ENCODE data around the gene GPAT2. TPM values are rescaled to one million over a fixed set of nuclear protein-coding genes. Genes with fewer than 3 reads are reported as not detected.
A peak's percentile ranks its signal among the peaks of the same experiment; 100 is the strongest.
"Not testable (repeated sequence)": the region's sequence is repeated elsewhere in the genome, so short reads cannot be mapped to it uniquely, and the experiment has no call there.

The GPAT2 gene
- total RNA-seq, 4 donors from 2014 or later: 1.2 to 7.5 (median 2.6) TPM

DNA sequence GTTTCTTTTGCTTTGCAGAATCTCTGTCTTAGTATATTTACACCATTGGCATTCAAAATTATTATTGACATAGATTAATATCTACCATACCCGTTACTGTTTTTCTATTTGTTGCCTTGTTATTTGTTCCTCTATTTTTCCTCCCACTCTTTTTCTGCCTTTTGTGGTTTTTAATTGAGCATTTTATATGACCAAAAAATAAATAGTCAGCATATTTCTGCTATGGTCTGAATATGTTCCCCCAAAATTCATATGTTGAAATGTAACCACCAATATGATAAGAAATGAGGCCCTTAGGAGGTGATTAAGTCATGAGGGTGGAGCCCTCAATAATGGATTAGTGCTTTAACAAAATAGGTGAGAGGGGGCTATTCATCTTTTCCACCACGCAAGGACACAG, 46.3 kb upstream of the GPAT2 start:
- DNase-seq: no peak
- WGBS, 2 donors: 94 to 96% methylated on average over 2 of the region's 2 CpGs
- Histone ChIP-seq H3K27me3 (no peaks in the 10 kb centered on the region), H3K4me3 (replicated peaks in 1 of 3) (no peak overlapping the region), H3K27ac (no peak overlapping the region), H3K4me1 (peaks cover 0 to 4% of the 10 kb centered on the region in 2 donors), H3K9me3 (no peaks in the 10 kb centered on the region), H3K36me3 (no peaks in the 10 kb centered on the region)
- TF ChIP-seq, protein P1, sequence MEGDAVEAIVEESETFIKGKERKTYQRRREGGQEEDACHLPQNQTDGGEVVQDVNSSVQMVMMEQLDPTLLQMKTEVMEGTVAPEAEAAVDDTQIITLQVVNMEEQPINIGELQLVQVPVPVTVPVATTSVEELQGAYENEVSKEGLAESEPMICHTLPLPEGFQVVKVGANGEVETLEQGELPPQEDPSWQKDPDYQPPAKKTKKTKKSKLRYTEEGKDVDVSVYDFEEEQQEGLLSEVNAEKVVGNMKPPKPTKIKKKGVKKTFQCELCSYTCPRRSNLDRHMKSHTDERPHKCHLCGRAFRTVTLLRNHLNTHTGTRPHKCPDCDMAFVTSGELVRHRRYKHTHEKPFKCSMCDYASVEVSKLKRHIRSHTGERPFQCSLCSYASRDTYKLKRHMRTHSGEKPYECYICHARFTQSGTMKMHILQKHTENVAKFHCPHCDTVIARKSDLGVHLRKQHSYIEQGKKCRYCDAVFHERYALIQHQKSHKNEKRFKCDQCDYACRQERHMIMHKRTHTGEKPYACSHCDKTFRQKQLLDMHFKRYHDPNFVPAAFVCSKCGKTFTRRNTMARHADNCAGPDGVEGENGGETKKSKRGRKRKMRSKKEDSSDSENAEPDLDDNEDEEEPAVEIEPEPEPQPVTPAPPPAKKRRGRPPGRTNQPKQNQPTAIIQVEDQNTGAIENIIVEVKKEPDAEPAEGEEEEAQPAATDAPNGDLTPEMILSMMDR (IDR thresholded peaks at IDR 0.05): no peak
- TF ChIP-seq POLR2A (IDR thresholded peaks at IDR 0.05): no peak
- intact Hi-C loops (cut with DNase I): no loop called here

DNA sequence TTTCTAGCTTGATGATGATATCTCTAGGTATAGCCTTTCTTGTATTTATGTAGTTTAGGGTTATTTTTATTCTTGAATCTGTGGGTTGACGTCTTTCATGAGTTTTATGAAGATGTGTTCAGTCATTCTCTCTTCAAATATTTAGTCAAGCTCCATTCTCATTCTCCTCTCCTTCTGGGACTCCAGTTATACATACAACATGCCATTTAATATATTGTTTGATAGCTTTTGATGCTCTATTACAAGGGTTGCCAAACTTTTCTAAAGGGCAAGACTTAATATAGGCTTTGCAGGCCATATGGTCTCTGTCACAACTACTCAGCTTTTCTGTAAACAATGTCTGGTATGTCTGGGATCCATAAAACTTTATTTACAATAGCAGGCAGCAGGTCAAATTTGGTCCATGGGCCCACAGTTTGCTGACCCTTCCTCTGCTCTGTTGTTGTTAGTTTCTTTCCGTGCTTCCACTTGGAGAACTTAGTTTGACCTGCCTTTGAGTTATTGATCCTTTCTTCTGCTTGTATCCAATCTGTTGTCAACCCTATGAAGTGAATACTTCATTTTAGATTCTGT, 40.6 kb upstream of the GPAT2 start:
- WGBS, 2 donors: 90 to 91% methylated on average over 2 of the region's 2 CpGs
- H3K4me1 ChIP-seq: peaks cover 19% of the 10 kb centered on the region in 2 donors
- no peak for DNase-seq

DNA sequence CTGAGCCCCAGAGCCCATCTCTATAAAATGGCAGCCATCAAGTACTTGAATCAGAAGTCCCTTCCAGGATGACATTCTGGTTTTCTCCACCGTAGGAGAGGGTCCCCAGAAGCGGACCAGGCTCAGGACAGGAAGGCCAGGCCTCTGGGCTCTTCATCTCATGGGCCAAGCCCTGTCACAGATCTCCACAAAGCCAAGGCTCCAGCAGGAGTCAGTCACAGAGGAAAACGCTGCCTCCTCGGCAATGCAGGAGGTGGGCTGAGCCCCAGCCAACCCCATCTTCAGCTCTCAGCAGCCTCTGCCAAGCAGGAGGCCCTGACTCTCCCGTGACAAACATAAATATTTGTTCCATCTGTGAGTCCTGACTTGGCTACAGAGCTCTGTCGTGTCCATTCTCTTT, 39.4 kb upstream of the GPAT2 start:
- no peaks in the 10 kb centered on the region for H3K36me3 ChIP-seq
- no peak overlapping the region for H3K27ac ChIP-seq
- 72 to 86% methylated on average over 3 to 6 of the region's 6 CpGs for WGBS, 2 donors
- no peak for DNase-seq
- H3K4me3 ChIP-seq (replicated peaks in 1 of 3): no peak overlapping the region
- intact Hi-C loops (cut with DNase I): no loop called here
- no peaks in the 10 kb centered on the region for H3K9me3 ChIP-seq
- no peak for TF ChIP-seq POLR2A (IDR thresholded peaks at IDR 0.05)
- no peaks in the 10 kb centered on the region for H3K27me3 ChIP-seq
- peaks cover 19% of the 10 kb centered on the region in 2 donors for H3K4me1 ChIP-seq

More for the DNA sequence above, 40.6 kb upstream of the GPAT2 start:
- intact Hi-C loops (cut with DNase I): no loop called here
- TF ChIP-seq, protein P1 (IDR thresholded peaks at IDR 0.05): no peak
- TF ChIP-seq POLR2A (IDR thresholded peaks at IDR 0.05): no peak
- no peaks in the 10 kb centered on the region for H3K36me3 ChIP-seq
- no peaks in the 10 kb centered on the region for H3K9me3 ChIP-seq
- no peaks in the 10 kb centered on the region for H3K27me3 ChIP-seq
- no peak overlapping the region for H3K27ac ChIP-seq
- H3K4me3 ChIP-seq (replicated peaks in 1 of 3): no peak overlapping the region

DNA sequence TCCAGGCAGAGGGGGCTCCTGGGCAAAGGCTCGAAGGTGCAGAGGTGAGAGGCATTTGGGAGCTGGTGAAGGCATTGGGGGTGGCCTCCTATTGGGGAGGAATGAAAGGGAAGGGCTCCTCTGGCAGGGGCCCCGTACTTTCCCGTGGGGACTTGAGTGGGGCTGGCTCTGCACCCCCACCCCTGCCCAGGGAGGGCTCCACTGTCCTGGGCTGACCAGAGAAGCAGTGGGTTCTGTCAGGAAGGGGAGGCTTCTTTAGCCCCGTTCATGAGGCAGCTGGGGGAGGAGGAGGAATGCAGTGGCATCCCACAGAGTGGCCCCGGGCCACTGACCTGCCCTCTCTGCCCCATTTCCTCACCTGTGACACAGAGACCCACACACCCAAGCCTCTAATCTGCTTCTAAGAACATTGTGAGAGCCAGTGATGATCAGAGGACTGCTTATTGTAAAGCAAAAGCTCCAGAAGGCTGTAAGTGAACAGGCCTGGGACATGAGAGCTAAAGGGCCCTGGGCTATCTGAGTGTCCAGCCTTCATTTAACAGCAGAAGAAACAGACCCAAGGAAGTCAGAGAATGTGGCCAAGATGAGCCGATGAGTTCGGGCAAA, 38.6 kb upstream of the GPAT2 start:
- no peaks in the 10 kb centered on the region for H3K9me3 ChIP-seq
- 62 to 71% methylated on average over 6 to 7 of the region's 7 CpGs for WGBS, 2 donors
- no peak for DNase-seq

DNA sequence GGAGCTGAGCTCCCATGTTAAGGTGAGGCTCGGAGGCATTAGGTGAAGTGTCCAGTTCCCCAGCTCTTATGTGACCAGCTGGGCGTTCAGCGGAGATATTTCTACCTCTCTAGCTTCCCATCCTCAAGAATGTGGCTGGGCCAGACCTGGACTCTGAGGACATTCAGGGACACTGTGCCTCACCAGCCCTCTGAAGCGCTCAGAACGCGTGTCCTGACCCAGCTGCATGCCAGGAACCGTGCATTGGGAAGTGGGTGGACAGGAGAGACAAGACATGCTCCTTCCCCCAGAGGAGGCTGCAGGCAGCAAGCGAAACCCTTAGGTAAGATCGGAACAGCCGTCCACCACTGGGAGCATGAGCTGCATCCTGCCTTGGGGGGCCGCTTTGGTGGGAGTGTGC, 38.0 kb upstream of the GPAT2 start:
- WGBS, 2 donors: 34 to 48% methylated on average over 10 of the region's 11 CpGs
- Histone ChIP-seq H3K9me3 (no peaks in the 10 kb centered on the region), H3K27ac (peak overlapping the region; percentile 46 to 78 (median 69)), H3K4me3 (replicated peaks in 1 of 3) (no peak overlapping the region), H3K27me3 (no peaks in the 10 kb centered on the region), H3K4me1 (peaks cover 19 to 26% of the 10 kb centered on the region in 2 donors), H3K36me3 (no peaks in the 10 kb centered on the region)
- intact Hi-C loops (cut with DNase I): no loop called here
- TF ChIP-seq, protein P1 (IDR thresholded peaks at IDR 0.05): no peak
- DNase-seq: peak; percentile 95 to 97

More for the DNA sequence above, 38.6 kb upstream of the GPAT2 start:
- no peak overlapping the region for H3K4me3 ChIP-seq (replicated peaks in 1 of 3)
- TF ChIP-seq, protein P1 (IDR thresholded peaks at IDR 0.05): no peak
- TF ChIP-seq POLR2A (IDR thresholded peaks at IDR 0.05): no peak
- no peaks in the 10 kb centered on the region for H3K36me3 ChIP-seq
- intact Hi-C loops (cut with DNase I): no loop called here
- no peaks in the 10 kb centered on the region for H3K27me3 ChIP-seq
- H3K4me1 ChIP-seq: peaks cover 19 to 20% of the 10 kb centered on the region in 2 donors
- peak overlapping the region; percentile 46 to 78 (median 56) for H3K27ac ChIP-seq

DNA sequence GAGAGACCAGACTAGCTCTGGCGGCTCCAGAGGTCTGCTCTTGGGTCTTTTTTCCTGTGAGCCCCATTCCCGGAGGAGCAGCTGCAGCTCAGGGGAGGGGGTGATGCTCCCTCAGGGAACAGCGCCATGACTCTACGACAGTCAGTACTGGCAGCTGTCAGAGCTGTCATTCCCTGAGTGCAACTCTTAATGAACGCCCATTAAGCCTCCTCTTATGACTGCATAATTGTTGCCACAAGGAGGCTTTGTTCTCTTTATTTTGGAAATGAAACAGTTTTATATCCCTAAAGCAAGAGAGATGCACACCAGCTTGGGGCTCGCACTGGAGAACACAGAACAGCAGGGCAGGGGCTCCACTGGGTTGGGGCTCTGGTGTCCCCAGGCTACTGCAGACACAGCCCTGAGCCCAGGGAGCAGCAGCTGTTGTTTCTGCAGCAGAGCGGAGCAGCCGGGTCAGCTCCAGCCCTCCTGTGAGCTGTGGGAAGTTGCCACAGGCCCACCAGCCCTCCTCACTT, 37.3 kb upstream of the GPAT2 start:
- H3K27me3 ChIP-seq; intact Hi-C loops (cut with DNase I); DNase-seq; H3K4me3 ChIP-seq (replicated peaks in 1 of 3); H3K9me3 ChIP-seq; H3K36me3 ChIP-seq: not testable (repeated sequence)
- Histone ChIP-seq H3K27ac (peak overlapping the region; percentile 10 to 69 (median 62)), H3K4me1 (peaks cover 19 to 26% of the 10 kb centered on the region in 2 donors)
- 69 to 72% methylated on average over 7 of the region's 8 CpGs for WGBS, 2 donors

DNA sequence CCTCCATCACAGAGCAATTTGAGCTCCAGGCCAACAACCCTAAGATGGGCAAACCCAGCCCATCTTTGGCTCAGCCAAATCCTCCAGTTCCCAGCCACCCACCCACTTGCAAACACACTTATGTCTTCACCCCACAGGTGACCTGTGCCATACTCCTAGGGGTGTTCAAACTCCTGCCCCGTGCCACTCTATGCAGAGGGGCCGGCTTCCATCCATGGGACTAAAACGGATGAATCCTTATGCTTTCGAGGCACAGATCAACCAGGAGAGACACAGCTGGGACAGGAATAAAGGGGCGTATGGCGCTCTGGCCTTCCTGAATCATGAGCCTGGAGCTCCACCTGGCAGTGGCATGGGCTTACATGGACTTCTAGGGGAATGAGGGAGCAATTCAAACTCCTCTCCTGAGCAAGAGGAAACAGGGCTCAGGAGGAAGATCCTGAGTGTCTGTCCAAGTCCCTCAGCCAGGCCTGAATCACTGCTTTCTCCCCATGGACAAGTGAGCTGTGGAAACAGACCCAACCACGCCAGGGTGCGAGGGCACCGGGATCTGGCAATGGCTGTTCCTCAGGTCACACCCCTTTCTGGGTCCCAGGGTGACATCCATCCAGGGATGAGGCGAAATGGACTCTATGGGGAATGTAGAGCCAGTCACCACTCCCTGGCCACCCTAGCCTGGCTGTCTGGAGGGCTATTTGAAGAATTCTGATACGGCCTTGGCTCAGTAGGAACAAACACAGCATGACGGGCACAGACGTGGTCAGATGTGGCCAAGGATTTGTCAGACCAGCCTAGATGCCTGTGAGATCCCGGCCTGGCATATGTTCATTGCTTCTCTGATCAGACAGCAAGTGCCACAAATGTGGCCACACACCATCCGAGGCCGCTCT, 36.6 kb upstream of the GPAT2 start:
- DNase-seq: peak in 1 of 2 donors; percentile 18
- H3K9me3 ChIP-seq; H3K27ac ChIP-seq; H3K36me3 ChIP-seq; intact Hi-C loops (cut with DNase I); H3K27me3 ChIP-seq; H3K4me3 ChIP-seq (replicated peaks in 1 of 3): not testable (repeated sequence)
- 83 to 94% methylated on average over 11 to 13 of the region's 16 CpGs for WGBS, 2 donors
- H3K4me1 ChIP-seq: peaks cover 19 to 26% of the 10 kb centered on the region in 2 donors

DNA sequence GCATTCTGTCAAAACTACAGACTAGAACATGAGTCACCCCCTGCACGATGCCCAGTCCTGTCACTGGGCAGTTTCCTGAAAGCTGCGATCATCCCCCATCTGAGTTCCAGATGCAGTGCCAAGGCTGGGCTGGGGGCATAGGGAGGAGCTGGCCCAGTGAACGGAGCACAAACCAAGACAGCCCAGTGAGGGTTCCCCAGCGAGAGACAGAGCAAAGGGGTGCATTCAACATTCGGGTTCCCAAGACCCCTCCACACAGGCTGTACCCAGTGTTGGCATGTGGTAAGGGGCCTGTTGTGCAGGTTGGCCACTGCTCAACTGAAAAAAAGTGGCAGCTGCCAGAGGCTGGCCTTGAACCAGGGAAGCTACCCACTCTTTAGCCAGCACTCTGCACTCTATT, 35.6 kb upstream of the GPAT2 start:
- DNase-seq; H3K27me3 ChIP-seq; H3K36me3 ChIP-seq; intact Hi-C loops (cut with DNase I); H3K4me3 ChIP-seq (replicated peaks in 1 of 3); H3K9me3 ChIP-seq; H3K27ac ChIP-seq: not testable (repeated sequence)
- WGBS, 2 donors: 91 to 97% methylated on average over 5 of the region's 5 CpGs
- H3K4me1 ChIP-seq: peaks cover 19 to 33% of the 10 kb centered on the region in 2 donors

All from thyroid gland (tissue), 4 donors.